ENCODE results near the gene ALKBH7.

DNA sequence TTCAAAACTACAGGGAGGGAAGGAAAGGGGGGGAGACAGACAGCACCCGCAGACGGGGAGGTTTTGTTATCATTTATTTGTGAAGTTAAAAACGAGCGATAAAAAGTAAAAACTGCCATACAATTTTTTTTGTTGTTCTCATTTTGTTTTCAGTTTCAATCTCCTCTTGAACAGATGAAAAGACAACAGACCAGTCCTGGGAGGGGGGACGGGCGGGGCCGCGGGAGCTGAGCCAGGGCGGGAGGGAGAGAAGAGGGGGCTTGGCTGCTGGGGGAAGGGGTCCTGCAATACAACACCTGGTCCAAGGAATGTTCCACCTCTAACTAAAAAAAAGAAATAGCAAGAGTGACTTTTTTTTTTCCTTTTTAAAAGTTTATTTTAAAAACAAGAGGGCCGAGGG is 40.7 kb downstream of the ALKBH7 start:
- TF ChIP-seq, protein P1, sequence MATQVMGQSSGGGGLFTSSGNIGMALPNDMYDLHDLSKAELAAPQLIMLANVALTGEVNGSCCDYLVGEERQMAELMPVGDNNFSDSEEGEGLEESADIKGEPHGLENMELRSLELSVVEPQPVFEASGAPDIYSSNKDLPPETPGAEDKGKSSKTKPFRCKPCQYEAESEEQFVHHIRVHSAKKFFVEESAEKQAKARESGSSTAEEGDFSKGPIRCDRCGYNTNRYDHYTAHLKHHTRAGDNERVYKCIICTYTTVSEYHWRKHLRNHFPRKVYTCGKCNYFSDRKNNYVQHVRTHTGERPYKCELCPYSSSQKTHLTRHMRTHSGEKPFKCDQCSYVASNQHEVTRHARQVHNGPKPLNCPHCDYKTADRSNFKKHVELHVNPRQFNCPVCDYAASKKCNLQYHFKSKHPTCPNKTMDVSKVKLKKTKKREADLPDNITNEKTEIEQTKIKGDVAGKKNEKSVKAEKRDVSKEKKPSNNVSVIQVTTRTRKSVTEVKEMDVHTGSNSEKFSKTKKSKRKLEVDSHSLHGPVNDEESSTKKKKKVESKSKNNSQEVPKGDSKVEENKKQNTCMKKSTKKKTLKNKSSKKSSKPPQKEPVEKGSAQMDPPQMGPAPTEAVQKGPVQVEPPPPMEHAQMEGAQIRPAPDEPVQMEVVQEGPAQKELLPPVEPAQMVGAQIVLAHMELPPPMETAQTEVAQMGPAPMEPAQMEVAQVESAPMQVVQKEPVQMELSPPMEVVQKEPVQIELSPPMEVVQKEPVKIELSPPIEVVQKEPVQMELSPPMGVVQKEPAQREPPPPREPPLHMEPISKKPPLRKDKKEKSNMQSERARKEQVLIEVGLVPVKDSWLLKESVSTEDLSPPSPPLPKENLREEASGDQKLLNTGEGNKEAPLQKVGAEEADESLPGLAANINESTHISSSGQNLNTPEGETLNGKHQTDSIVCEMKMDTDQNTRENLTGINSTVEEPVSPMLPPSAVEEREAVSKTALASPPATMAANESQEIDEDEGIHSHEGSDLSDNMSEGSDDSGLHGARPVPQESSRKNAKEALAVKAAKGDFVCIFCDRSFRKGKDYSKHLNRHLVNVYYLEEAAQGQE (IDR thresholded peaks at IDR 0.05; ENCODE audit: low read depth, low read length) = no peak
- TF ChIP-seq, protein P2, sequence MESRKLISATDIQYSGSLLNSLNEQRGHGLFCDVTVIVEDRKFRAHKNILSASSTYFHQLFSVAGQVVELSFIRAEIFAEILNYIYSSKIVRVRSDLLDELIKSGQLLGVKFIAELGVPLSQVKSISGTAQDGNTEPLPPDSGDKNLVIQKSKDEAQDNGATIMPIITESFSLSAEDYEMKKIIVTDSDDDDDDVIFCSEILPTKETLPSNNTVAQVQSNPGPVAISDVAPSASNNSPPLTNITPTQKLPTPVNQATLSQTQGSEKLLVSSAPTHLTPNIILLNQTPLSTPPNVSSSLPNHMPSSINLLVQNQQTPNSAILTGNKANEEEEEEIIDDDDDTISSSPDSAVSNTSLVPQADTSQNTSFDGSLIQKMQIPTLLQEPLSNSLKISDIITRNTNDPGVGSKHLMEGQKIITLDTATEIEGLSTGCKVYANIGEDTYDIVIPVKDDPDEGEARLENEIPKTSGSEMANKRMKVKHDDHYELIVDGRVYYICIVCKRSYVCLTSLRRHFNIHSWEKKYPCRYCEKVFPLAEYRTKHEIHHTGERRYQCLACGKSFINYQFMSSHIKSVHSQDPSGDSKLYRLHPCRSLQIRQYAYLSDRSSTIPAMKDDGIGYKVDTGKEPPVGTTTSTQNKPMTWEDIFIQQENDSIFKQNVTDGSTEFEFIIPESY (IDR thresholded peaks at IDR 0.05; ENCODE audit: borderline replicate concordance, low read depth) = no peak
- TF ChIP-seq FOSL2 (IDR thresholded peaks at IDR 0.05; ENCODE audit: borderline replicate concordance, low read depth) (no peak), TAF1 (IDR thresholded peaks at IDR 0.05; ENCODE audit: borderline replicate concordance, low read depth, low read length) (no peak)
- TF ChIP-seq, protein P3, sequence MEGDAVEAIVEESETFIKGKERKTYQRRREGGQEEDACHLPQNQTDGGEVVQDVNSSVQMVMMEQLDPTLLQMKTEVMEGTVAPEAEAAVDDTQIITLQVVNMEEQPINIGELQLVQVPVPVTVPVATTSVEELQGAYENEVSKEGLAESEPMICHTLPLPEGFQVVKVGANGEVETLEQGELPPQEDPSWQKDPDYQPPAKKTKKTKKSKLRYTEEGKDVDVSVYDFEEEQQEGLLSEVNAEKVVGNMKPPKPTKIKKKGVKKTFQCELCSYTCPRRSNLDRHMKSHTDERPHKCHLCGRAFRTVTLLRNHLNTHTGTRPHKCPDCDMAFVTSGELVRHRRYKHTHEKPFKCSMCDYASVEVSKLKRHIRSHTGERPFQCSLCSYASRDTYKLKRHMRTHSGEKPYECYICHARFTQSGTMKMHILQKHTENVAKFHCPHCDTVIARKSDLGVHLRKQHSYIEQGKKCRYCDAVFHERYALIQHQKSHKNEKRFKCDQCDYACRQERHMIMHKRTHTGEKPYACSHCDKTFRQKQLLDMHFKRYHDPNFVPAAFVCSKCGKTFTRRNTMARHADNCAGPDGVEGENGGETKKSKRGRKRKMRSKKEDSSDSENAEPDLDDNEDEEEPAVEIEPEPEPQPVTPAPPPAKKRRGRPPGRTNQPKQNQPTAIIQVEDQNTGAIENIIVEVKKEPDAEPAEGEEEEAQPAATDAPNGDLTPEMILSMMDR (IDR thresholded peaks at IDR 0.05) = no peak
- TF ChIP-seq, protein P4, sequence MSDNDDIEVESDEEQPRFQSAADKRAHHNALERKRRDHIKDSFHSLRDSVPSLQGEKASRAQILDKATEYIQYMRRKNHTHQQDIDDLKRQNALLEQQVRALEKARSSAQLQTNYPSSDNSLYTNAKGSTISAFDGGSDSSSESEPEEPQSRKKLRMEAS (IDR thresholded peaks at IDR 0.05; ENCODE audit: low read depth) = no peak
